Left renal cortex interstitium (tissue), 4 donors: ENCODE data around the gene E4F1. TPM values are rescaled to one million over a fixed set of nuclear protein-coding genes. Genes with fewer than 3 reads are reported as not detected.
"Not testable (repeated sequence)": the region's sequence is repeated elsewhere in the genome, so short reads cannot be mapped to it uniquely, and the experiment has no call there.

ENCODE experiments used
- DNase-seq, 4 donors: peaks; one replicate each; pipeline ENCODE4 v3.0.0-alpha.2; 2013; ENCODE audit warnings: low read depth in 4 of 4, low spot score in 2 of 4, missing footprints in 1 of 4
- polyA plus RNA-seq, 4 donors: library from polyadenylated mRNA; unstranded; fragments of 120-200 nt; gene quantifications; one replicate each; pipeline ENCODE4 v1.2.1, GENCODE V29; 2013; ENCODE audit not compliant: insufficient read length in 4 of 4

Gene E4F1
- polyA plus RNA-seq, 4 donors = 14.7 to 25.8 (median 22.3) TPM

GRCh38 chr16:2188395-2188794 lies 35.0 kb upstream of the E4F1 start:
- no peak for DNase-seq

GRCh38 chr16:2189252-2189893 lies 34.0 kb upstream of the E4F1 start:
- DNase-seq = no peak

- DNase-seq = no peak
Measured at GRCh38 chr16:2190002-2190658, 33.3 kb upstream of the E4F1 start.

- no peak for DNase-seq
Measured at GRCh38 chr16:2190659-2191445, 32.5 kb upstream of the E4F1 start.

GRCh38 chr16:2191446-2191706 lies 32.0 kb upstream of the E4F1 start:
- DNase-seq = no peak

- DNase-seq = no peak
Measured at GRCh38 chr16:2194166-2194834, 29.1 kb upstream of the E4F1 start.

GRCh38 chr16:2194852-2195321 lies 28.5 kb upstream of the E4F1 start:
- DNase-seq = no peak

GRCh38 chr16:2195322-2196161 lies 27.8 kb upstream of the E4F1 start:
- DNase-seq = no peak

GRCh38 chr16:2196162-2196980 lies 27.0 kb upstream of the E4F1 start, which contains the start of gene CASKIN1:
Gene CASKIN1 (minus strand): TSS chr16:2196605. CDS start chr16:2196432, 173 bp downstream.
- DNase-seq = no peak

GRCh38 chr16:2196981-2197511 lies 26.3 kb upstream of the E4F1 start:
- no peak for DNase-seq

- DNase-seq = no peak
Measured at GRCh38 chr16:2197765-2198164, 25.6 kb upstream of the E4F1 start.

- no peak for DNase-seq
Measured at GRCh38 chr16:2198283-2198682, 25.1 kb upstream of the E4F1 start.

GRCh38 chr16:2199095-2199494 lies 24.3 kb upstream of the E4F1 start:
- no peak for DNase-seq

GRCh38 chr16:2199621-2200139 lies 23.7 kb upstream of the E4F1 start:
- DNase-seq = no peak

GRCh38 chr16:2200313-2200712 lies 23.1 kb upstream of the E4F1 start:
- no peak for DNase-seq

GRCh38 chr16:2203119-2203688 lies 20.2 kb upstream of the E4F1 start:
- not testable (repeated sequence) for DNase-seq

GRCh38 chr16:2204416-2205103 lies 18.8 kb upstream of the E4F1 start:
- DNase-seq = no peak
